Measurements from ENCODE around the gene RELT.

Gene RELT

DNA sequence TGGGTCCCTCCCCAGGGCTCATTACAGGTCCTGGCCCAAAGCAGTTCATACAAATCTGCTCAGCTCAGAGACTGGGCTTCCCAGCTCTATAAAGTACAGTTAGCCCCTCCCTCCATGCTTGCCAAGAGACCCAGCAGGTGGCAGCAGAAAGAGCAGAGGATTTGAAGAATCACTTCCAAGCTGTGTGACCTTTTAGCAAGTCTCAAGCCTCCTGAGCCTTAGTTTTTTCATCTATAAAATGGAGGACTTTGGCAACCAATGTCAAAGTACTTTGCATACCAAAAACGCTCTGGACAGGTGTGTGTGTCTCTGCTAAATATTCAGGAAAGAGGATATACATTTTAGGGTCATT is 26.6 kb downstream of the RELT start:
- no peak for DNase-seq (ENCODE audit: low read depth)
- TF ChIP-seq, protein P1, sequence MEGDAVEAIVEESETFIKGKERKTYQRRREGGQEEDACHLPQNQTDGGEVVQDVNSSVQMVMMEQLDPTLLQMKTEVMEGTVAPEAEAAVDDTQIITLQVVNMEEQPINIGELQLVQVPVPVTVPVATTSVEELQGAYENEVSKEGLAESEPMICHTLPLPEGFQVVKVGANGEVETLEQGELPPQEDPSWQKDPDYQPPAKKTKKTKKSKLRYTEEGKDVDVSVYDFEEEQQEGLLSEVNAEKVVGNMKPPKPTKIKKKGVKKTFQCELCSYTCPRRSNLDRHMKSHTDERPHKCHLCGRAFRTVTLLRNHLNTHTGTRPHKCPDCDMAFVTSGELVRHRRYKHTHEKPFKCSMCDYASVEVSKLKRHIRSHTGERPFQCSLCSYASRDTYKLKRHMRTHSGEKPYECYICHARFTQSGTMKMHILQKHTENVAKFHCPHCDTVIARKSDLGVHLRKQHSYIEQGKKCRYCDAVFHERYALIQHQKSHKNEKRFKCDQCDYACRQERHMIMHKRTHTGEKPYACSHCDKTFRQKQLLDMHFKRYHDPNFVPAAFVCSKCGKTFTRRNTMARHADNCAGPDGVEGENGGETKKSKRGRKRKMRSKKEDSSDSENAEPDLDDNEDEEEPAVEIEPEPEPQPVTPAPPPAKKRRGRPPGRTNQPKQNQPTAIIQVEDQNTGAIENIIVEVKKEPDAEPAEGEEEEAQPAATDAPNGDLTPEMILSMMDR (IDR thresholded peaks at IDR 0.05; ENCODE audit: control insufficient read depth, extremely low read depth, insufficient read depth): peak; percentile 40
- no peak overlapping the region for H3K4me3 ChIP-seq (ENCODE audit: low read depth, low read length)

DNA sequence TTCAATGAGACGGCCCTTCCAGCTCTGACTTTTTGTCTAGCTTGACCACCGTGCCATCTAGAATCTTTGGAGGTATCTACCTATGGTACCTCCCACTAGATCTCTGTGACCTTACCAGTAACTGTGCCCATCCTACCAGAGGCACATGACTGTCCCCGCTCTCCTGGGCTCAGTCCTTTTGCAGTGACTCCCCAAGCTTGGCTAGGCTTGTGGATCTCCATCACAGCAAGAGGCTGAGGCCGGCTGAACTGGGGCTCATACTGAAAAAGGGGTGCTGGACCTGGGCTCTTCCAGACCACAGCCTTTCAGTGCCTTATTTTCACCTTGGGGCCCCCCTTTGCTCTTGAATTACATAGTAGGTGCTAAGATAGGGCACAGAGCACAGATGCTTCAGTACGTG is 27.3 kb downstream of the RELT start:
- H3K4me3 ChIP-seq (ENCODE audit: low read depth, low read length): no peak overlapping the region
- TF ChIP-seq, protein P1 (IDR thresholded peaks at IDR 0.05; ENCODE audit: control insufficient read depth, extremely low read depth, insufficient read depth): no peak
- DNase-seq (ENCODE audit: low read depth): no peak

DNA sequence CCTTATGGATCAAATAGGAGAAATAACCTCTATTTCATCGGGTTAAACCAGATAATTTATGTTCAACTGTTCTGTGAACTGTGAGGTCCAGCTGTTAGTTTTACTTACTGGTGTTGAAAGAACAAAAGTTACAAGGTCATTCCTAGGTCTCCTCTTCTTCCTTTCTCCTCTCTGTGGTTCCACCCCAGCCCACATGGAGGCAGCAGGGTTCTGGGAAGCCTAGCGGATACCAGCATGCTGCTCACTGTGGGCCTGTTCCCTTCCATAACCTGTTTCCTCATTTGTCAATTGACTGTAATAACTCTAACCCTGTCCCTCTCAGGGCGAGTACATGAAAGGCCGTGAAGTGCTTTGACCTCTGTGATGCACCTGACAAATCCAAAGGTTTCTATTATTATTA is 27.8 kb downstream of the RELT start:
- peak; percentile 25 for DNase-seq (ENCODE audit: low read depth)
- no peak overlapping the region for H3K4me3 ChIP-seq (ENCODE audit: low read depth, low read length)
- TF ChIP-seq, protein P1 (IDR thresholded peaks at IDR 0.05; ENCODE audit: control insufficient read depth, extremely low read depth, insufficient read depth): peak; percentile 97

DNA sequence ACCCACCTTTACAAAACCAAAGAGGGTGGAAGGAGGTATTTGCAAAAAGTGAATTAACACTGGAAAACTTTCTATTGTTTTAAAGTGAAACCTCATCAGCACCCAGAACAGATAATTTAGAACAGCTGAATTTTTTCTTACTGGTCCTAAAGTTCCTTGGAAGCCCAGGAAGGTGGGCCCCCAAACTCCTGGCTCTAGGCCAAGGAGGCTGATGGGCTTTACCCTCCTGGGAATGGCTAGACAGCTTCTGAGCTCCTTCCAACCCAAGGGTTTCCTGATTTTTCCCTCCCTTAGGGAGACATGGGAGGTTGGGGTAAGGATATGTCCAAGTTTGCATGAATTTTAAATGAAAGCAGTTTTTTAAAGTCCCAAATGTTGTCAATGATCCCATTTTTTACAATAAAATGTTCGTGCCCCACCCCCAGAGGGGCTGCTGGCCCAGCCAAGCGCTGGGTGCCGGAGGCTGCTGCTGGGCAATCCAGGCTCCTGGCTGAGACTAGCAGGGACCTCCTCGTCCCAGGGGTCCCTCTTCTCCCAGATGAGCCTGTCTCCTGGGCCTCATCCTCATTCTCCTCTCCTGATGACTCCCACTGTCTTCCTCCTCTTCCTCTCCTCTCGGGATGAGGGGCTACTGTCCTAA is 28.4 kb downstream of the RELT start:
- TF ChIP-seq, protein P1 (IDR thresholded peaks at IDR 0.05; ENCODE audit: control insufficient read depth, extremely low read depth, insufficient read depth): no peak
- no peak for DNase-seq (ENCODE audit: low read depth)
- H3K4me3 ChIP-seq (ENCODE audit: low read depth, low read length): no peak overlapping the region

DNA sequence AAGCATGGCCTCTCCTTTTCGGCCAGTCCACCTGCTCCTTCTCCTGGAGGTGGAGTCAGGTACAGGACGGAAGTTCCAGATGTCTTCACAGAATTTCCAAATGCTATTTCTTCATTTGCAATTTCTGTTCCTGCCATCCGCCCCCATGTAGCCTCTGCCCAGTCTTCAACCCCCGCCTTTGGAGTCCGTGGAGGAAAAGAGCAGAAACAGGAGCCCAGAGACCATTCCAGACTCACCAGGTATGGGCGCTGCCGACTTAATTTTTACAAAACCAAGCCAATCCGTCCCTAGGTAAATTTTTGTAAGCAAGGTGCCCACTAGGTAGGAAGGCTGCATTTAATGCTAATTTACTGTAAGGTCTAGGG is 28.9 kb downstream of the RELT start:
- DNase-seq (ENCODE audit: low read depth): no peak
- no peak overlapping the region for H3K4me3 ChIP-seq (ENCODE audit: low read depth, low read length)
- TF ChIP-seq, protein P1 (IDR thresholded peaks at IDR 0.05; ENCODE audit: control insufficient read depth, extremely low read depth, insufficient read depth): no peak

DNA sequence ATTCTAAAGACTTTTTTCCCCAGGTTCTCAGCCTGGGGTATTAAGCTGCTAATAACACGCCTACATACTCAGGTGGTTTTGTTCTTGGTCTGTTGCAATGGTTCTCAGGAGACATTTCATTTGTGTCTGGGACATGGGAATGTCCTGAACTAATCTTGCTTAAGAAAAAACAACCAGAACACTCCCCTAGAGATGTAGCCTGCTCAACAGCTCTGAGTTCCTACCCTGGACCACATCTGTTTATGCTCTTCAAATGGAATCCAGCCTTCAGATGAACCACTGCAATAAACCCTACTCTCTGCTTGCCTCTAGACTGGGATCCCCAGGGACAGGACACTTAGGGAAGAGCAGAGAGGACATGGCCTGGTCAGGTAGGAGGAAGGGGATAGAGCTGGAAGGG is 29.9 kb downstream of the RELT start:
- TF ChIP-seq, protein P1 (IDR thresholded peaks at IDR 0.05; ENCODE audit: control insufficient read depth, extremely low read depth, insufficient read depth): no peak
- no peak overlapping the region for H3K4me3 ChIP-seq (ENCODE audit: low read depth, low read length)
- DNase-seq (ENCODE audit: low read depth): no peak

DNA sequence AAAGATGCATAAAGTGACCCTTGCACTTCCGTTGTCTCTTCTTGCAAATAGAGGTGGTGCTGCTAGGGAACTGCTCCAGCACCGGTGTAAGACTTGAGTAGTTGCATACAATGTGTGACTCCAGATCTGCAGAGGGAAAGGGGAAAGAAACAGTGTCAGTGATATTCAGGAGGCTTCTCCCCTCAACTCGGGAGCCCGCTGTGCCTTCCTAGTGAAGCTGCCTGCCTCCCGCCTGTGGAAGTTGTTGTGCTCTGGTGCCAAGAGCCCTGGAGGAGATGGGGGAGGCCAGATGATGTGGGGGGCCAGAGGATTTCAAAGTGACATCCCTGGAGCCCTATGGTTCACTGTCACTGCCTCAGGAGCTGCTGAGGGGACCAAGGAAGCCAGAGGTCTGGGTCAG is 30.4 kb downstream of the RELT start:
- DNase-seq (ENCODE audit: low read depth): no peak
- TF ChIP-seq, protein P1 (IDR thresholded peaks at IDR 0.05; ENCODE audit: control insufficient read depth, extremely low read depth, insufficient read depth): no peak
- H3K4me3 ChIP-seq (ENCODE audit: low read depth, low read length): no peak overlapping the region
